Measurements from ENCODE around the gene TMEM132E. TPM values are rescaled to one million over a fixed set of nuclear protein-coding genes. Genes with fewer than 3 reads are reported as not detected.

TMEM132E gene
- polyA plus RNA-seq, 3 donors = 2.8 to 5.2 (median 2.9) TPM

DNA sequence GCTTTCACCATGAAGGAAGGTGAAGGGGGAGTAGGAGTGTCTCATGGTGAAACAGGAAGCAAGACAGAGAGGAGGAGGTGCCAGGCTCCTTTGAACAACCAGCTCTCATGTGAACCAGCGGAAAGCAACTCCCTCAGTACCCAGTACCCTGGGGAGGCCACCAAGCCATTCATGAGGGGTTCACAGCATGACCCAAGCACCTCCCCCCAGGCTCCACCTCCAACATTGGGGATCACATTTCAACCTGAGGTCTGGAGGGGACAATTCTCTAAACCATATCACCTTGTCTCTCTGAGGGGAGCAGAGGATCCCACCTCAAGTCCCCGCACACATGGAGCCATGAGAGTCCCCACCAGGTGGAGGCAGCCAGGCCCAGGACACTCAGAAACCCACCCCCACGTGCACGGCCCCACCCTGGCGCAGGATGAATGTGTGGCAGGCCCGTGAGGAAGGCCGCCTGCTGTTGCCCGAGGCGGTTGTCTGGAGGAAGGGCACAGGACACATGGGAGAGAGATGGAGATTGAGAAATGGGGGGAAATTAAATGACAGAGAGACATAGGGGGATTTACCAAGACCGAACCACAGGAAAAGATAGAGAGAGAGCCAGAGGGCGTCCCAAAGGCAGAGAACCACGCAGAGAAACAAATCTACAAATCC lies 85.9 kb downstream of the TMEM132E start:
- DNase-seq = no peak

DNA sequence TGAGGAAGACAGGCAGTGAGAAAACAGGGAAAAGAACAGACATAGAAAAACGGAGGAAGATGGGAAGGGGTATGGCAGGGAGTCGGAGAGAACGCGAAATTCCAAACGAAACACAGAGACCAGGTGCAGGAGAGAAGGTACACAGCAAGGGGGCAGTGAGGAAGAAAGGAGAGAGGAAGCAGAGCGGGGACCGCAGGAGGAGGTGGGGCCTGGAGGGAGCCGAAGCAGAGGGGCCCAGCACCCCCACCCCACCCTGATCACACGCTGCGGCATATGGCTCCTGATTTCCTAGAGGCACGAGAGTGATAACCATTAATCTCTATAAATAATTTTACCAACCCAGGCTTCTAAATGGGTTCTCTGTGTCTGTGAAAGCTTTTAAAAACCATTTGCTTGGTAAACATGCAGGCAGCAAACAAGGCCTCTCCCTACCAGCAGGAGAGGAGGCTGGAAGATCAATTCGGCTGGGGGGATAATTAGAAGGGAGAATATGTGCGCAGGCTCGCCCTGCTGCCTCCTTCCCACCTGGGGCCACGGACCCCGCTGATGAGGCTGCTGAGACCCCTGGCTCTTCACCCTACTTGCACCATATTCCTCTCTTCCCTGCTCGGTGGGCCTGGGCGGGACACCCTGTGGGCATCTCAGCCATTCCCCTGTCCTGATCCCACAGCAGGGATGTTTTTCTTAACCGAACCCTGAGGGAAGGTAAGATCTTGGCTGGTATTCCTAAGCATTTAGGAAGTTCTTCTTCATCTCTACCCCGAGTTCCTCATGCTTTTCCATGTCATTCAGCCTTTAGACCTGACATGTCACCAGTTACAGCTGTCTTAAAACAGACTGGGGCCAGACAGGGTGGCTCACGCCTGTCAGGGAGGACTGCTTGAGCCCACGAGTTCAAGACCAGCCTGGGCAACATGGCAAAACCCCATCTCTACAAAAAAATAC lies 86.7 kb downstream of the TMEM132E start:
- DNase-seq = no peak

DNA sequence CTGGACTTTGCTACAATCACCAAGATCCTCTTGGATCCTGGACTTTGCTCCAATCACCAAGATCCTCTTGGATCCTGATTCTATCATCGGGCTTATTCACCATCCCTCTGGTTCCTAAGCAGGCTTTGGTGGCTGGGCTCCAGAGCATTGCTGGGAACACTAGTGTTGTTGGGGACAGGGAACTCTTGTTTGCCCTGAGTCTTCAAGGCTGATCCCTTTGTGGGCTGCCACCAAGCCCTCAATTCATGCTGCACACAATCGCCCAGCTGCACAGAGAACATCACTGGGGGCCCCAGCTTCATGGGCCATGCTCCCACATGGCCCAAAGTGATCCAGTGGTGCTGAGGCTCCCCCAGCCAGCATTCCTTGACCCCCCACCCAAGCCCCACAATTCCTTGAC lies 88.3 kb downstream of the TMEM132E start:
- no peak for DNase-seq

DNA sequence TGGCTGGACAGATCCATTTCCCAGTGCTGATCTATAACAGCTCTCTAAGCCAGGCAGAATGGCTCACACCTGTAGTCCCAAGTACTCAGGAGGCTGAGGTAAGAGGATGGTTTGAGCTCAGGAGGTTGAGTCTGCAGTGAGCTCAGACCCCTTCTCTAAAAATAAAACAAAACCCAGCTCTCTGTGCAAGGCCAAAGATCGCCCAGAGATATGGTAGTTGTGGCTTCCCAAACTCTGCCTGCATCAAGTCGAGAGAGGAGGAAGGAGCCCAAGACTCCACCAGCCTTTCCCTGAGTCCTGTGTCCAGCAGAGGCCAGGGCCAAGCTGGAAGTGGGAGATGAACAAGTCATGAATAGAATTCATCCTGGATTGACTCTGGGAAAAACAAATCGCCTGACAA lies 88.8 kb downstream of the TMEM132E start:
- no peak for DNase-seq

DNA sequence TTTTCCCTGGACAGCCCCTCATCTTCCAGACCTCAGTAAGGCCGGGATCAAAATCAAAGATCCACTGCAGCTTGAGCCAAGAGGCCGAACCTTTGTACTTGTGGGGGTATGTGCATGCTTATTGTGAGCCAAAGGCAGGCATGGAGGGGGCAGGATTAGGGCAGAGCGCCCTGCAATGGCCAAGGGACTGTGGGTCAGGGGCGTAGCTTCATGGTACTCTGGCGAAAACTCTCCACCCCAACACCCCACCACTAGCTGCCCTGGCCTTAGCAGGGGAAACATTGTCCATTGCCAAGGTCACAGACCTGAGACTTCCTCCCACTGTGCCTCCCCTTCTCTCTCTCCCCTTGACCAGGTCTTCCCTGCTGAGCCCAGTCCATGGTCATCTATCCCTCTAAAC lies 90.1 kb downstream of the TMEM132E start:
- DNase-seq = no peak

DNA sequence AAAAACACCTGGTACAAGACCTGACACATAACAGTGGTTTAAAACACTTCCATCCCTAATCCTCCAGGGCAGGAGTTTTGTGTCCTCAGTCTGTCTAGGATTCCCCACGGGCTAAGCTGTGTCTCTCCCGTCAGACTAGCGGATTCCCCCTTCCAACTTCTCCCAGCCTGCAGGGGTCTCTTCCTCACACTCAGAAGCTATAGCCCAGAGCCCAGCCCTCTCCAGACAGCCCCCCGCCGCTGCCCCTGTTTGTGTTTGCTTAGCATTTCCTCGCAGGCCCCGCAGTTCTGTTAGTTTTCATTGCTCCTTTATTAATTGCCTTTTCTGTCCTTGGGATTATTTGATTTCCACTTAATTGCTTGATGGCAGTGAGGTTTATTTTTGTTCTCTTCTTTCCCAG lies 91.2 kb downstream of the TMEM132E start:
- DNase-seq = no peak

DNA sequence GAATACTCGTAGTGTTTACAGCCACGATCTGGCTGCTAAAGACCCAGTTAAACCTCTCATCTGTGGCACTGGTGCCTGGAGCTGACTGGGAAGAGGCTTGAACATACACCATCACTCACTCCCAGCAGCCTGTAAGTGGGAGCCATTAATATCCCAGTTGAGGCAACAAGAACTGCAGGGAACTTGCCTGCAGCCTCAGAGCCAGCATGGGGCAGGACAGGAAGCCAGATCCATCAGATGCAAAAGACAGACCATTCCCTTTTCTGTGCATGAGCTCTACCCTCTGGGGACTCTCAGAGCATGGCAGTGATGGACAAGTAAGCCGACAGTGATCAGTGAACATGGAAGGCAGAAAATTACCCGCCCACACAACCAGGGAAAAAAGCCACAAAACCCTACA lies 91.8 kb downstream of the TMEM132E start:
- no peak for DNase-seq

DNA sequence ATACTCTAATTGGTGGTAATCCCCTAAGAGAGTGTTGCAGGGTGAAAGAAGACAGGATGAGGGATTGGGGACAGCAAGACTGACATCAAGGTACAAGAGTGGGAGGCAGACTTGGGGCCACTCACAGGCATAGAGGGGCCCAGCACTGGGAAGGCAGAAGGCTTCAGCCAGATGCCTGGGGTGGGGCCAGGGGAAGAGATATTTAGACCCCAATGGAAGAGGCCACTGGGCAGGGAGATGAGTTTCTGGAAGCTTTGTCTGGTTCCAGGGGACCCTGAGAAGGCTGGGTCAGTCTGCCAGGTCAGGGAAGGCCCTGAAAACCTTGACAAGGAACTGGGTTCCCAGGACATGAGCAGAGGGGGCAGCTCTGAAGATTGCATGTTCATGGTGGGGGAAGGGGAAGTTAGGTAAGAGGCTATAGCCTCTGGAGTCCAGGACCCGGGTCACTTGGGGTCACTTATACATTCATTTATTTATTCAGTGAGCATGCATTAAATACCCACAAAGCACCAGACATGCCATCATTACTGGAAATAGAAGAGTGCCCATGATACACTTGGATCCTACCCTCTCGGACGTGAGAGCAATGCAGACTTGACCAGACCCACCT lies 92.9 kb downstream of the TMEM132E start:
- DNase-seq = no peak

DNA sequence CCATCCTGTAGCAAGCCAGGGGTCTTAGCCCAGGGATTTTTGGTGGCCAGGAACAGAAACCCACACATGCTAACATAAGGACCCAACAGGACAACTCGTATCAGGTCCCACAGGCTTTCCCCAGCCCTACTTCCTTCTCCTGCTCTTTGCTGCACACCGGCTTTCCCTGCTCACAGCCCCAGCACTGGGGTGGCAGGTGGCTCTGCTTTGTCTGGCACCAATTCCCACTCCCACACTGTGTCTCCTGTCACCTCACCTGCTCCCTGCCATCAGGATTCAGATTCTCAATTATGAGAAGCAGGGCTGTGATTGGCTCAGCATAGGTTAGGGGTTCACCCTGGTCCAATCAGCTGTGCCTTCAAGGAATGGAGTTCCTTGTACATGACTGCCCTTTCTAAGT lies 94.1 kb downstream of the TMEM132E start:
- DNase-seq = no peak

DNA sequence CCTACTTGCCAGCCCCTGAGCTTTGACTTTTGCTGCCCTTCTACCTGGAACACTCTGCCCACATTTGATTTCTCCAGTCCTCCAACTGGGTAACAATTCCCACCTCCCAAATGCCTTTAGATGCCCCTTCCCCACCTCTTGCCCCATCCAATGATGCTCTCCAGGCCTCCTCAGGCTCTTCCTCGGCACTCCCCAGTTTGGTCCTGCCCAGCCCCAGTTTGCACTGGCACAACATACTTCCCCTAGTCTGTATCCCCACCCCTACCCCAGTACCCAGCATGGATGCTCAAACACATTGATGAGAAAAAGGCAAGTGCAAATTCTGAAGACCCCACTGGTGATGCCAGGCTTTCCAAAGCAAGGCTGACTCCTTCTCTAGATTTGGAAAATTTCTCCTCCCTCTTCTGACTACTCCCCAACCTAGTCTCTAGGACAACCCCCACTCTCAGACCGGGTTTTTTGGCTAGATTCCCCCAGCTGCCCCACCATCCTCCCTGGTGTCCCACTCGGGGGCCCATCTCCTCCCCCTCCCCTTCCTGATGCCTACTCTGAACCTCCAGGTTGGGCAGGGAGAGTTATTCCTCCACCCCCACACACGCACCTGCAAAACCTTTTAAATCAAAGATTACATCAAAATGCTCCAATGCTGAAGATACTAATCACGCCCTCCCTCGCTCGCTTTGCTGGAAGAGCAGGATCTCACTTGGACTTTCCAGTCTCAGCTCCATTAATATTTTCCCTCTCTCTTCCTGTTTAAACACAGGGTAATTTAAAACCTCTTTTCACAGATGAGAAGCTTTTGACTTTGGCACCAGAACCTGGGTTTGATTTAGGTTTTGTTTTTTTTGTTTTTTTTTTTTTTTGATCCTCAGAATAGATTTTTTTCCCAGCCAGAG lies 94.9 kb downstream of the TMEM132E start:
- peak; percentile 29 for DNase-seq

DNA sequence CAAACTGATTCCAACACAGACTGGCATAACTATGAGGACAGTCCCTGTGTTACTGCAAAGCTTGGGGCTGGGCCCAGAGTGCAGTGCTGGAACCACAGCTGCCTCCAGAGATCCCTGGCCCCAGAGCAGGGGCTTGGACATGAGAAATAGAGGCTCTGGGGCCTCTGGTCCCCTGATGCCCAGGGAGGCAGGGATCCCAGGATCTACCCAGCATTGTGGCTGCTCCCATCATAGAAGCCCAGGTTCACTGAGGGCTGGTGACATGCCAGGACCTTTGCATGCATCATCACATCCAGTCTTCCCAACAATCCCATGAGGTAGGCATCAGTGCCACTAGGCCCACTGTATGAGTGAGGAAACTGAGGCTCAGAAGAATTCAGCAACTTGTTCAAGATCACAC lies 95.8 kb downstream of the TMEM132E start:
- DNase-seq = no peak

DNA sequence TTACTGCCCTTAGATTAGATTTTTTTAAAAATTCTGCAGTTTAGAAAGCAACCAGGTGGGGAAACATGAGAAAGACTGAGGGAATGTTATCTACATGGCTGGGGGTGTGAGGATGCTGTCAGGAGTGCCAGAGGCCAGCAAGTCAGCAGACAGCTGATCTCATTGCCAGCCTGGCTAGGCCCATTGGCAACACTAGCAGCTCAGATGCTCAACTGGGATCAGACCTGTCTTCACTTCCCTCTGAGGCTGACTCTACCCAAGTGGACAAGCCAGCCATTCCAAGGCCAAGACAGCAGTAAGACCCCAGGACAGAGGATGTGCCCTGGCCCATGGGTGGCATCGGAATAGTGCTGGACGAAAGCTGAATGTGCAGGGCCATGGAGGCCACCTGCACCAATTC lies 96.2 kb downstream of the TMEM132E start:
- DNase-seq = no peak

DNA sequence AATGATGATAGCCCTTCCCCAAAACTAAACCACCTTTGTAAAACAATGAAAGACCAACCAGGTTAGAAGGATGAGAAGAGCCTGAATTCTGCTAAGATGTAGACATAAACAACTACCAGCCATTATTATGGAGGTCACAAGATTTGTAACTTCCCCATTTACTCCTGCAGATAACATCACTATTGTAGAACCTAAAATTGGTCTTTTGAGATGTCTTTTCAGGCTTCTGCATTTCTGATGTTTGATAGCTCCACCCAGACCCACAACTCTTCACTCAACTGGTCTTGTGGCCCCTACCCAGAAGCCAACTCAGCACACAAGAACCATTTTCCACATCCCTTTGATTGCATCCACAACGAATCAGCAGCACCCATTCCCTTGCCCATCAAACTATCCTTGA lies 100.8 kb downstream of the TMEM132E start:
- no peak for DNase-seq

DNA sequence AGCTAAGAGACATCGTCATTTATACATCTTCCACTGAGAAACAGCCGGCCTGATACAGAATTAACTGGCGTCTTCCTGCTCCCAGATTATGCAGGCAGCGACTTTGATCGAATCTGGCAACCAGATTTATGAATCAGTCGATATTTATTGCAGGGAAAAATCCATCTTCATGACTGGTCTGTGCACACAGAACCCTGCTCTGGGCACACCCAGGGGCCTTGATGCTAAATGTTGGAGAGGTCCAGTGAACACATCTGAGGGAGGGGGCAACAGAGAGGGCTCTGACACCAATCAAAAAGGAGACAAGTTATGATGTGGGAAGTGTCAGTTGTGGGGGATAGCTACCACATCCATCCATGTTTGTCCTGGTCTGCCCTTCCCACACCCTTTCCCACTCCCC lies 102.9 kb downstream of the TMEM132E start:
- no peak for DNase-seq

DNA sequence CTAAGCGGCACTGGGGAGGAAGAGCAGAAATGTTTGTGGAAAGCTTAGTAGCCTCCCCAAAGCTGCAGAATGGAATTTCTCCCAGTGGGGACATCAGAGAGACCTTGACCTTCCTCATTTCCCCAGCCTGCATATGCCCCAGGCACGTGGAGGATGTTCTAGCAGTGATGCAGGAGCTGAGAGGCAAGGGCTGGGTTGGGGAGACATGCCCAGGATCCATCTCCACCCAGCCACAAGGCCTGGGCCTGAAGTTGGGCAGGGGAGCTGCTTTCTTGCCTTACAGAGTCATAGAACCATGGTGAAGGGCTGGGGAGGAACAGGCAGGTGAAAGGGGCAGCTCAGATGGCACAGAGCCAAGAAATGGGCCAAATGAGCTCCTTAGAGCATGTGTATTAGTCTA lies 104.0 kb downstream of the TMEM132E start:
- DNase-seq = no peak

Other genes with a start within 250 kb of the TMEM132E start
- under 1 TPM in 2 of 3 donors, not detected in 1; 0.10 to 0.27 TPM for gene CCL13, start 223.1 kb upstream of the TMEM132E start, polyA plus RNA-seq (ENCODE audit: insufficient read length in 3 of 3)
- gene CCL1, start 216.3 kb upstream of the TMEM132E start, polyA plus RNA-seq (ENCODE audit: insufficient read length in 3 of 3) = not detected